Measurements from ENCODE around the gene ZBTB7C.
"Not testable (repeated sequence)": the region's sequence is repeated elsewhere in the genome, so short reads cannot be mapped to it uniquely, and the experiment has no call there.

The ZBTB7C gene

GRCh38 chr18:48293954-48294898 lies 115.0 kb downstream of the ZBTB7C start:
- no peak for DNase-seq

DNA sequence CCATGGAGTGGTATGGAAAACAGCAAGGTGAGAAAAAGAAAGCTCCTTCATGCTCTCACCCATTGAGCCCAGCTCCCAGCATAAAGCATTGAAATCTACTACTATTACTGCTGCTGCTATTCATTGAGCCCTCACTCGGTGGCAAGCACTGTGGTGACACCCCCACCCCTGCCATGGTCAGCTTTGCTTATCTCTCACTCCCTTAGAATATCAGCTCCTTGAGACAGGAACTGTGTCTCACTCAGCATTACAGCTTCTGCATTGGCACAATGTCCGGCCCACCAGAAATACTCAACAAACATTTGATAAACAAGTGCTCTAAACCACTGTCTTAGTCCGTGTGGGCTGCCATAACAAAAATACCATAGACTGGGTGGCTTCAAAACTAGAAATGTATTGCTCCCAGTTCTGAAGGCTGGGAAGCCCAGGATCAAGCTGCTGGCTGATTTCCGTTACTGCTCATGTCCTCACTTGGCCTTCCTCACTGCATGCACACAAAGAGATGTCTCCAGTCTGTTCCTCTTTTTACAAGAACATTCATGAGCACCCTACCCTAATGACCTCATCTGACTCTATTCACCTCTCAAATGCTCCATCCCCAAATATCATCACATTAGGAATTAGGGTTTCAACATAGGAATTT lies 116.3 kb downstream of the ZBTB7C start:
- DNase-seq, result no peak

DNA sequence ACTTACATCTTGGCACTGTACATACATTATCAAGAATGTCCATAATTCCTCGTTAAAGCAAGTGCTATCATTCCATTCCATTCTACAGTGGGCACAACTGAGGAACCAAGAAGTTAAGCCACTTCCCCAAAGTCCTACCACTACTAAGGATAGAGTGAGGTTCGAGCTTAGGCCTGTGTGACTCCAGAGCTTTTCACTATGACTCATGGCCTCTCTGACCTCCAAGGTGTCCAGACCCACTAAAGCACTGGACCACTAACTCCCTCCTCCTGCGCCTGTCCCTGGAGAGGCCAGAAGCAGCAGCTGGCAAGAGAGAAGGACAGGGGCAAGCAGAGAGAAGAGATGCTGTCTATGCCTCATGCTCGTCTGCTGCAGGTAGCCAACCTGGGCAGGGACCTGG lies 117.0 kb downstream of the ZBTB7C start:
- no peak for DNase-seq

DNA sequence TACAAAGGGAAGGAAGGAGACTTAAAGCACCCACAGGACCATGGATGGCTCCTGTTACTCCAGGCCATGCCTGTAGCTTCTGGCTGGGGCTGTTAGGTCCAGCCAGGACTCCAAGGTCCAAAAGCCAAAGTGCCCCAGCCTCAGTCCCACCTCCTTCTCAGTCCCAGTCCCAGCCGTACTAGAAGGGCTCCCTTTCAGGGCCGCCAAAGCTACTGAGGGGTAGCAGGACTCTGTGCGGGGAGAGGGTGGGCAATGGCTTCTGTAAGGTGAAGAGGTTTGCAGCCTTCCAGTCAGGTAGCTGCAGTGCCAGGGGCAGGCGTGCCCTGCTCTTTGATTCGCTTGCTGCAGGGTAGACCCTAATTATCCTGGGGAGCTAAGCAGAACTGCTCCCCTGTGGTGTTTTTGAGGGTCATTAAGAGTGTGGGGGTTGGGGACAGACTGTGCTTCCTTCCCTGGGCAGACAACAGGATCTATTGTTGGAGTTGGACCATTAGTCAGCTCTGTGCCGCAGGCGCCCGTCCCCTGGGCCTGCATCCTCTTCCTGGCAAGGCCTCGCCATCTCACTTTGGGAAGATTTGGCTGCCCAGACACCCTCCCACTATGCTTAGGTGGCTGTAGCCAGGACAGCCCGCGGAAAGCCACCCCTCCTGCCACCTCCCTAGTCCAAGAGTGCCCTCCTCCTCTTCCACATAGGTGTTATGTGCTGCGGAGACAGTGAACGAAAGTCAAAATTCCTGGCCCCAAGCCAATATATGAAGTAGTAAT lies 118.8 kb downstream of the ZBTB7C start:
- no peak for DNase-seq

GRCh38 chr18:48284743-48285142 lies 124.4 kb downstream of the ZBTB7C start:
- DNase-seq, result no peak

DNA sequence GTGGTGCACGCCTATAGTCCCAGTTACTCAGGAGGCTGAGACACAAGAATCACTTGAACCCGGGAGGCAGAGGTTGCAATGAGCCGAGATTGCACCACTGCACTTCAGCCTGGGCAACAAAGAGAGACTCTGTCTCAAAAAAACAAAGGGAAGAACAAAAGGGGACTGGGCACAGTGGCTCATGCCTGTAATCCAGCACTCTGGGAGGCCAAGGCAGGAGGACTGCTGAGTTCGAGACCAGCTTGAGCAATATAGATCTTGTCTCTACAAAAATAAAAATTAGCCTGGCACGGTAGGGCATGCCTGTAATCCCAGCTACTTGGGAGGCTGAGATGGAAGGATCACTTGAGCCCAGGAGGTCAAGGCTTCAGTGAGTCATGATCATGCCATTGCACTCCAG lies 125.2 kb downstream of the ZBTB7C start:
- DNase-seq, result not testable (repeated sequence)

GRCh38 chr18:48281460-48281859 lies 127.7 kb downstream of the ZBTB7C start:
- not testable (repeated sequence) for DNase-seq

- no peak for DNase-seq
These were observed 129.9 kb downstream of the ZBTB7C start for GRCh38 chr18:48279312-48279711.

DNA sequence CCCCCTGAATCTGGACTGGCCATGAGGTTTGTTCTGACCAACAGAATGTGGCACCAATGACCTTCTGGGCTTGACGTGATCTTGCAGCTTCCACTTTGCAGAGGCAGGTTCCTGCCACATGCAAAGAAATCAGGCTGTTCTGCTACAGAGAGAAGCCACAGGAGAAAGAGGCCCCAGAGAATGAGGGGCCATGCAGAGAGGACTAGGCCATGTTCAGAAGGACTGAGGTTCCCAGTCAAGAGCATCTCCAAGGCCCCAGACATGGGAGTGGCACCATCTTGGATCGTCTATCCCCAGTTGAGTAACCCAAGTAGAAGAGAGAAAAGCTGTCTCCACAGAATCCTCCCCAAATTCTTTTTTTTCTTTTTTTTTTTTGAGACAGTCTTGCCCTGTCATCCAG lies 131.1 kb downstream of the ZBTB7C start:
- DNase-seq, result no peak

GRCh38 chr18:48274301-48274700 lies 134.9 kb downstream of the ZBTB7C start:
- no peak for DNase-seq

DNA sequence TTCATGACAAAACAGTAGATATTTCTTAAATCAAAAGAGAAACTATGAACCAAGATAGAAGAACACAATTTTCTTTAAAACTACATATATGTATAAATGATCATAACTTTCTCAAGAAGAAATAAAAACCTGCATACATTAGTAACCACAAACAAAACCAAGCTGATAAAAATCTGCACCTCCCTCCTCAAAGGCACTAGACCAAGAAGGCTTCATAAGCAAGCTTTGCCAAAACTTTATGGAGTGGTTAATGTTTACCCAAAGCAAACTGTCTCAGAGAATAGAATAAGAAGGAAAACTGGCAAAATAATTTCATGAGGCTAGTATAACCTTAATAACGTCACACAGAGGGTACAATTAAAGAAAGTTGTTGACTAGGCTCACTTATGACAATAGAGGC lies 138.3 kb downstream of the ZBTB7C start:
- DNase-seq, result no peak

- DNase-seq, result no peak
These were observed 143.9 kb downstream of the ZBTB7C start for GRCh38 chr18:48265328-48265727.

DNA sequence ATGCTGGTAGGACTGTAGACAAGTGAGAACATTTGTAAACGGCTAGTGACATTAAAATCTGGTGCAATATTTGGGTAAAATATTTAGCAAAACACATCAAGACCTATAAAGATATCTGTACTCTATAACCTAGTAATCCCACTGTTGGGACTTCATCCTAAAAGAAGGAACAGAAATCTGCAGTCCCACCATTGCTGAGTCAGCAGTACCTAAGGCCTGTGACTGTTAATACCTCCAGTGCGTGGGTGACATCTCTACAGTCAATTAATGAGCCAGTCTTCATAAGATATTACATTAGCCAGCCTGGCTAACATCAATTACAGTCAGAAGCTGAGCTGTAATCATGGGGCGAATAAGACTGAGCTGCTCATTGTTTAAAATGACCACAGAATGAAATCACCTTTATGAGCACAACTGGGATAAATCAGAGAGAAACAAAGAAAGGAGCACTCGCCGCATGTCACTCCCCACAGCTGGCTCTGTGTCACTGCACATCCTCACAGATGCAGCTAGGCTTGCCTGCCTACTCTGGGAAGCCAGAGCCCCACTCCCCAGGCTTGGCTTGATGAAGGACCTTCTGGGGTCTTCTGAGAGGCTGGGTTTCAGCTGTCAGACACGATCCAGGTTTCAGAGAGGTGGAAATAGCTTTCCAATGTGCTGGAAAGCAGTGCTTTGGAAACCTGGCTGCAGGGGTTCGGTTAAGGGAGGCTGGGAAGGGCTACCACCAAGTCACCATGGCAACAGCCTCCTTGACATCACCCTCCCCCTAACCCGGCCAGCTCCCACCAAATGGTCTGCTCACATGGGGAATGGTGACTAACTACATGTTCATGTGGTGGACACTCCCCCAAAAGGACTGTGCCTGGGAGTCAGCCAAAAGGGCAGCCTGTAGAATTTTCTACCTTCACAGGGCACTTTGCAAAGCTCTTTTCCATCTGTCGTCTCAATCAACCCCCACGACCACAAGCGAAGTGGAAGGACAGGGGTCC lies 145.0 kb downstream of the ZBTB7C start:
- DNase-seq, result peak; percentile 35

- DNase-seq, result no peak
These were observed 145.9 kb downstream of the ZBTB7C start for GRCh38 chr18:48263192-48263853.

GRCh38 chr18:48260237-48260636 lies 148.9 kb downstream of the ZBTB7C start:
- no peak for DNase-seq

DNA sequence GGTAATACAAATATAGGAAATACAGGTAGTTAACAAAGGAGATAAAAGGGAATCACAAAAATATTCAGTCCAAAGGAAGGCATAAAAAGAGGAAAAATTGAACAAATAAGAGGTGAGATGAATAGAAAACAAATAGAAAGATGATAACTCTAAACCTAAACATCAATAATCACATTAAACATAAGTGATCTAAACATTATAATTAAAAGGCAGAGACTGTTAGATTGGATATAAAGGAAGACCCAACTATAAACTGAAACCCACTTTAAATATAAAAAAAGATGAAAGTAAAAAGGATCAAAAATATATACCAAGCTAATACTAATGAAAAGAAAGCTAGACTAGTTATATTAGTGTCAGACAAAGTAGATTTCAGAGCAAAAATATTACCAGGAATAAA lies 152.3 kb downstream of the ZBTB7C start:
- no peak for DNase-seq

- no peak for DNase-seq
These were observed 155.0 kb downstream of the ZBTB7C start for GRCh38 chr18:48254077-48254602.

GRCh38 chr18:48252525-48252924 lies 156.7 kb downstream of the ZBTB7C start:
- no peak for DNase-seq

- no peak for DNase-seq
These were observed 158.3 kb downstream of the ZBTB7C start for GRCh38 chr18:48250918-48251317.

DNA sequence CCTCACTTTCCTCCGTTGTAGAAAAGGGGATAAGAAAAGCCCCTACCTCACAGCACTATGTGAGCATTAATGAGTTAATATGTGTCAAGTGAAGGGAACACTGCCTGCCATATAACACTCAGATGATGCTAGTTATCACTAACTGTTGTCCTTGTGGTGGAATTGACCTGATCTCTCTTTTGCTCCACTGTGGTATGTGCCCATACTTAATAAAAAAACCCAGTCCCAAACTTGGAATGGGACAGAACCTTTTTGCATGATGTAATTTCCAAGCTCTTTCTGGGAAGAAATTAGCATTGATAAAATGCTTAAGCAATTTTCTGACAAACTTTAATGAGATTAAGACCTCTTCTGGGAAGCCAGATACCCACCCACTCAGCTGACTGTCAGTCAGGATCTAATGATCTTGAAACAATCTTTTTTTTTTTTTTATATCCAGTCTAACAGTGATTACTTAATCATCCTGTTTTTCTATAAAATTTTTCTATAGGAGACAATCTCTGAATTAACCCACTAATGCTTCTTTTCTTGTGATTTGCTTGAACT lies 158.7 kb downstream of the ZBTB7C start:
- DNase-seq, result no peak

GRCh38 chr18:48249854-48250253 lies 159.3 kb downstream of the ZBTB7C start:
- no peak for DNase-seq
